A673 (cell line): ENCODE measurements around the gene HELZ2. TPM values are rescaled to one million over a fixed set of nuclear protein-coding genes. Genes with fewer than 3 reads are reported as not detected.

Experiments used
- BruUV-seq: library from RNA; stranded (reverse); fragments of 400-500 nt; replicated peaks from 2 replicates; lab custom pipeline; 2021; lab: Mats Ljungman, UMichigan
- CTCF ChIA-PET: fragments of 300-600 bp; sonication (Branson Sonifier 250); formaldehyde crosslinking; loops from one replicate; lab custom pipeline; 2022; ENCODE audit warnings: antibody characterized with exemption; lab: Charles Lee
- POLR2A ChIA-PET: fragments of 300-600 bp; sonication (Branson Sonifier 250); formaldehyde crosslinking; loops from one replicate; lab custom pipeline; 2022; ENCODE audit warnings: antibody characterized with exemption; ENCODE audit not compliant: low non-redundant PET; lab: Charles Lee
- DNase-seq: peaks from one replicate; pipeline ENCODE4 v3.0.0-alpha.2; 2015; ENCODE audit warnings: low spot score
- H3K27ac ChIP-seq: fragments of 200-600 bp; sonication (generic); 2 replicates; pipeline ENCODE4 v1.5.1; 2016; ENCODE audit warnings: mixed run types, low read depth, mild to moderate bottlenecking, mixed read lengths, antibody characterized with exemption, low read length; ENCODE audit not compliant: poor library complexity, severe bottlenecking
- H3K27me3 ChIP-seq: fragments of 200-600 bp; sonication (generic); replicated peaks from 2 replicates; pipeline ENCODE4 v1.6.1; 2017; ENCODE audit warnings: mixed run types, low read depth, mild to moderate bottlenecking, mixed read lengths, antibody characterized with exemption, low read length; ENCODE audit not compliant: insufficient read depth, poor library complexity
- H3K36me3 ChIP-seq: fragments of 200-600 bp; sonication (generic); 2 replicates; pipeline ENCODE4 v1.6.1; 2016; ENCODE audit warnings: mixed run types, mild to moderate bottlenecking, mixed read lengths, antibody characterized with exemption, low read length; ENCODE audit not compliant: insufficient read depth, poor library complexity, severe bottlenecking
- H3K4me1 ChIP-seq: fragments of 200-600 bp; sonication (generic); 2 replicates; pipeline ENCODE4 v1.6.1; 2017; ENCODE audit warnings: mixed run types, mild to moderate bottlenecking, mixed read lengths, antibody characterized with exemption, low read length; ENCODE audit not compliant: insufficient read depth, poor library complexity, severe bottlenecking
- H3K4me3 ChIP-seq: fragments of 200-600 bp; sonication (generic); 2 replicates; pipeline ENCODE4 v1.5.1; 2016; ENCODE audit warnings: low read depth, mixed run types, mild to moderate bottlenecking, mixed read lengths, low read length; ENCODE audit not compliant: poor library complexity, severe bottlenecking
- H3K9me3 ChIP-seq: fragments of 200-600 bp; sonication (generic); 2 replicates; pipeline ENCODE4 v1.6.1; 2016; ENCODE audit warnings: mixed run types, low read depth, mild to moderate bottlenecking, mixed read lengths, antibody characterized with exemption, low read length; ENCODE audit not compliant: poor library complexity, severe bottlenecking
- EZH2 ChIP-seq: fragments of 200-600 bp; sonication (generic); IDR thresholded peaks from 2 replicates; pipeline ENCODE4 v1.6.1; 2017; ENCODE audit warnings: borderline replicate concordance, low read depth, mild to moderate bottlenecking, mixed read lengths, antibody characterized with exemption, low read length; ENCODE audit not compliant: poor library complexity, severe bottlenecking
- intact Hi-C: fragments of 100-400 bp; cut with micrococcal nuclease; formaldehyde crosslinking; loops from one replicate; pipeline ENCODE4 v1.10.0; 2022; ENCODE audit not compliant: unreplicated experiment
- total RNA-seq: library from RNA; stranded (reverse); gene quantifications from 2 replicates; pipeline ENCODE4 v1.2.3, GENCODE V29; 2021
- TF ChIP-seq, protein P1 (sequence below): fragments of 300-800, 200-600 bp; sonication (generic); conservative IDR thresholded peaks from 2 replicates; pipeline ENCODE4 v1.5.1; 2017; ENCODE audit warnings: low read depth, mild to moderate bottlenecking, antibody characterized with exemption, low read length, moderate library complexity, mixed read lengths

Gene HELZ2
- total RNA-seq, 1 experiment from 2014 or later, result 21.0 TPM

DNA sequence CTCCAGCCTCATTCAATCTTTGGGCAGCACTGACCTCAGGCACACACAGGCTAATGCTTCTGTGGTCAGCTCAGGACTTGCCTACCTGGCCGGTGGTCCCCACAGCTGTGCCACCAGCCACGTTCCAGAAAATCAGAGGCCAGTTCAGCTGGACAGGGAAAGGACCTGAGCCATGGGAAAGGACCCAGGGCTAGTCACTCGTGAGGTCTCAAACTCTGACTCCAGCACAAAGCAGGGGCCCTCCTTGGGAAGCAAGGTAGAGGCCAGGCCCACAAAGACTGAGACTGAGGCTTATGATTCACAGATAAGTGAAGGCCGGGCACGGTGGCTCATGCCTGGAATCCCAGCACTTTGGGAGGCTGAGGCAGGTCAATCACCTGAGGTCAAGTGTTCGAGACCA lies 22.4 kb upstream of the HELZ2 start:
- CTCF ChIA-PET, result no interaction called here
- no peaks in the 10 kb centered on the region for H3K9me3 ChIP-seq
- peaks cover 2% of the 10 kb centered on the region for H3K36me3 ChIP-seq
- no TSS peak for BruUV-seq
- no peak for TF ChIP-seq EZH2
- H3K4me3 ChIP-seq, result no peak overlapping the region
- DNase-seq, result no peak
- POLR2A ChIA-PET, result no interaction called here
- no peaks in the 10 kb centered on the region for H3K4me1 ChIP-seq
- H3K27ac ChIP-seq, result no peak overlapping the region
- intact Hi-C loops, result no loop called here
- no peaks in the 10 kb centered on the region for H3K27me3 ChIP-seq

DNA sequence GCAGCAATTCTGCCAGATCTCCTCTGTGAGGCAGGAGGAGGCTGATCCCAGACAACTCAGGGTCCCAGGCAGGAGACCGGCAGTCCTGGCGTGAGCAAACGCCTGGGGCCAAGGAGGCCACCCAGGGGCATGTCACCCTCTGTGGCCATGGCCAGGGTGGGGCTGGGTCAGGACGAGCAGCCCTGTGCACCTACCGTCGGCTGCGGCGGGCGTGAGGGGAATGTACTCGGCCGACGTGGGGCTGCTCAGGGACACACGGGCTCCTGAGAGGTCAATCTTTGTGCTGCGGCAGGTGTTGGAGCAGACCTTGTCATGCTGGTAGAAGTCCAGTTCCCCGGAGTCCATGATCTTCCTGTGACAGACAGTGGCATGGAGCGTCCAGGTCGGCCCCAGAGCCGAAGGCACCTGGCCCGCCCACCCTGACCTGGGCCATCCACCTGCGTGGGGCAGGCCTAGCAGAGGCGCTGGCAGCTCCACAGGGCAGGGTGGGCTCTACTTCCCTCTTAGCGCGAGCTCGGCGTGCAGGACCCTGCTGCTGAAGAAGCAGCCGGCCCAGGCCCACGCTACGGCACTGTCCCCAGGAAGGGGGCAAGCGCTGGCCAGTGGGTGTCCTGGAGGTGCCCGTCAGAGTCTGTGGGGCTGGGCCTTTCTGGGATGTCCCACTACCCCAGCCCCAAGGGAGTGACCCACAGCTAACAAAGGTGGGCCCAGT lies 21.5 kb upstream of the HELZ2 start:
- no peak for TF ChIP-seq EZH2
- TF ChIP-seq, protein P1, sequence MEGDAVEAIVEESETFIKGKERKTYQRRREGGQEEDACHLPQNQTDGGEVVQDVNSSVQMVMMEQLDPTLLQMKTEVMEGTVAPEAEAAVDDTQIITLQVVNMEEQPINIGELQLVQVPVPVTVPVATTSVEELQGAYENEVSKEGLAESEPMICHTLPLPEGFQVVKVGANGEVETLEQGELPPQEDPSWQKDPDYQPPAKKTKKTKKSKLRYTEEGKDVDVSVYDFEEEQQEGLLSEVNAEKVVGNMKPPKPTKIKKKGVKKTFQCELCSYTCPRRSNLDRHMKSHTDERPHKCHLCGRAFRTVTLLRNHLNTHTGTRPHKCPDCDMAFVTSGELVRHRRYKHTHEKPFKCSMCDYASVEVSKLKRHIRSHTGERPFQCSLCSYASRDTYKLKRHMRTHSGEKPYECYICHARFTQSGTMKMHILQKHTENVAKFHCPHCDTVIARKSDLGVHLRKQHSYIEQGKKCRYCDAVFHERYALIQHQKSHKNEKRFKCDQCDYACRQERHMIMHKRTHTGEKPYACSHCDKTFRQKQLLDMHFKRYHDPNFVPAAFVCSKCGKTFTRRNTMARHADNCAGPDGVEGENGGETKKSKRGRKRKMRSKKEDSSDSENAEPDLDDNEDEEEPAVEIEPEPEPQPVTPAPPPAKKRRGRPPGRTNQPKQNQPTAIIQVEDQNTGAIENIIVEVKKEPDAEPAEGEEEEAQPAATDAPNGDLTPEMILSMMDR, result no peak
- Histone ChIP-seq H3K27ac (no peak overlapping the region), H3K4me1 (no peaks in the 10 kb centered on the region), H3K9me3 (no peaks in the 10 kb centered on the region), H3K36me3 (peaks cover 2% of the 10 kb centered on the region), H3K4me3 (no peak overlapping the region), H3K27me3 (no peaks in the 10 kb centered on the region)
- intact Hi-C loops, result no loop called here
- BruUV-seq, result no TSS peak
- ChIA-PET CTCF (no interaction called here), POLR2A (no interaction called here)
- no peak for DNase-seq

DNA sequence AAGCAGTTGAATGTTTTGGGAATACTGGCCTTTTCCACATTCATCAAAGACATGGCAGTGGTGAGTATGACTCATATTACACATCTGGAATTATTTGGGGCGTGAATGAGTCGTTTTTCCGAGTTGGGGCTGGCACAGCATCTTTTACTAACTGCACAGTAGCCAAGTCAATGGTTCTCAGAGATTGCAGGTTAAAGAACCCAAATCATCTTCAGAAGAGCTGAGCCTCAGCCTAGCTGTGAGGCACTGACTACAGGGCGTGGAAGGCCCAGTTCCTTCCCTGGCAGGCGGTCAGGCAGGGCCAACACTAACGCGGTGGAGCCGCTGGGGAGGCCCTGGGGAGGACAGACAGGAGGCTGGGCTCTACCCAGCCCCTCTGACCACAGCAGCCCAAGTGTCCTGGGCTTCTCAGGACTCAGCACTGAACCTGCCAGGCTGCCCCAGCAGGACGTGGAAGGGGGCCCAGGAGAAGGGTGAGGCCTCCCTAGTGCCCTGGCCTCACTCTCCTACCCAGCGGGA lies 20.1 kb upstream of the HELZ2 start:
- ChIA-PET CTCF (no interaction called here), POLR2A (no interaction called here)
- no peaks in the 10 kb centered on the region for H3K27me3 ChIP-seq
- DNase-seq, result no peak
- H3K4me1 ChIP-seq, result no peaks in the 10 kb centered on the region
- no TSS peak for BruUV-seq
- no peak overlapping the region for H3K4me3 ChIP-seq
- H3K36me3 ChIP-seq, result peaks cover 2% of the 10 kb centered on the region
- intact Hi-C loops, result no loop called here
- TF ChIP-seq, protein P1, result no peak
- TF ChIP-seq EZH2, result no peak
- H3K27ac ChIP-seq, result no peak overlapping the region
- no peaks in the 10 kb centered on the region for H3K9me3 ChIP-seq

DNA sequence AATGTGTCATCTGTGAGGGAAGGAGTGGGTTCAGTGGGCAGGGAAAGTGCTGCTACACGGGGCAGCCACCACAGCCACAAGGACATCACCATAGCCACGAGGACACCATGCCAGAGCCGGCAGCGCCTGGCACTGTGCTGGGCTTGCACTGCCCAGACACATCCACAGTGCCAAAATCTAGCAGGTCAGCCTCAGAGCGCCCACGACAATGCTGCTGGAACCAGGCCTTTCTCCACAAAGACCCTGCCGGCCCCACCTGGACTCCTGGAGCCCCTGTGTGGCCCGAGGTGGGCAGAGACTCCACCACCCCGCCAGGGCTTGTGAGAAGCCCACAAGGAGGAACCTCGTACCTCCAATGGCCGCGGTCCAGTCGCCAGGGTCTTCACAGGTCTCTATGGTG lies 18.6 kb upstream of the HELZ2 start:
- Histone ChIP-seq H3K9me3 (no peaks in the 10 kb centered on the region), H3K27me3 (no peaks in the 10 kb centered on the region), H3K27ac (no peak overlapping the region), H3K4me1 (no peaks in the 10 kb centered on the region), H3K4me3 (no peak overlapping the region), H3K36me3 (peaks cover 2% of the 10 kb centered on the region)
- CTCF ChIA-PET, result no interaction called here
- BruUV-seq, result no TSS peak
- TF ChIP-seq EZH2, result no peak
- TF ChIP-seq, protein P1, result no peak
- DNase-seq, result no peak
- POLR2A ChIA-PET, result no interaction called here
- intact Hi-C loops, result no loop called here
